ENCODE results near the gene QSOX2. TPM values are rescaled to one million over a fixed set of nuclear protein-coding genes. Genes with fewer than 3 reads are reported as not detected.

The QSOX2 gene
- total RNA-seq, 1 donor, result 12.7 TPM

GRCh38 chr9:136209232-136209631, 36.4 kb downstream of the QSOX2 start:
- peaks cover 8% of the 10 kb centered on the region for H3K36me3 ChIP-seq (ENCODE audit: insufficient read depth, low read length)
- peaks cover 27% of the 10 kb centered on the region for H4K20me1 ChIP-seq (ENCODE audit: insufficient read depth, low read length)
- H3K79me2 ChIP-seq (ENCODE audit: insufficient read depth, low read length), result no peaks in the 10 kb centered on the region
- TF ChIP-seq CTCF (IDR thresholded peaks at IDR 0.05; ENCODE audit: extremely low read depth, low read depth, low read length), result no peak
- no peaks in the 10 kb centered on the region for H3K9me3 ChIP-seq (ENCODE audit: low read depth, low read length)
- H3K4me2 ChIP-seq (ENCODE audit: insufficient read depth, low read length), result no peak overlapping the region
- peaks cover 6% of the 10 kb centered on the region for H3K27me3 ChIP-seq (ENCODE audit: insufficient read depth, low read length)
- no peaks in the 10 kb centered on the region for H3K4me1 ChIP-seq (ENCODE audit: insufficient read depth, low read length)
- H2AFZ ChIP-seq (ENCODE audit: low read length), result no peak overlapping the region
- no peak overlapping the region for H3K4me3 ChIP-seq (ENCODE audit: insufficient read depth, low read length)
- H3K27ac ChIP-seq (ENCODE audit: low read depth, low read length), result no peak overlapping the region
- DNase-seq (ENCODE audit: insufficient read length, low spot score, missing footprints), result no peak

GRCh38 chr9:136208675-136209074, 36.9 kb downstream of the QSOX2 start:
- Histone ChIP-seq H3K79me2 (ENCODE audit: insufficient read depth, low read length) (no peaks in the 10 kb centered on the region), H3K9me3 (ENCODE audit: low read depth, low read length) (no peaks in the 10 kb centered on the region), H4K20me1 (ENCODE audit: insufficient read depth, low read length) (peaks cover 32% of the 10 kb centered on the region), H2AFZ (ENCODE audit: low read length) (no peak overlapping the region), H3K4me3 (ENCODE audit: insufficient read depth, low read length) (no peak overlapping the region), H3K4me2 (ENCODE audit: insufficient read depth, low read length) (no peak overlapping the region), H3K27me3 (ENCODE audit: insufficient read depth, low read length) (peaks cover 11% of the 10 kb centered on the region), H3K36me3 (ENCODE audit: insufficient read depth, low read length) (peaks cover 2% of the 10 kb centered on the region), H3K4me1 (ENCODE audit: insufficient read depth, low read length) (no peaks in the 10 kb centered on the region), H3K27ac (ENCODE audit: low read depth, low read length) (no peak overlapping the region)
- DNase-seq (ENCODE audit: insufficient read length, low spot score, missing footprints), result peak; percentile 86
- no peak for TF ChIP-seq CTCF (IDR thresholded peaks at IDR 0.05; ENCODE audit: extremely low read depth, low read depth, low read length)

- Histone ChIP-seq H3K27ac (ENCODE audit: low read depth, low read length) (no peak overlapping the region), H3K4me3 (ENCODE audit: insufficient read depth, low read length) (no peak overlapping the region), H3K4me2 (ENCODE audit: insufficient read depth, low read length) (no peak overlapping the region), H3K79me2 (ENCODE audit: insufficient read depth, low read length) (no peaks in the 10 kb centered on the region), H2AFZ (ENCODE audit: low read length) (no peak overlapping the region), H3K36me3 (ENCODE audit: insufficient read depth, low read length) (no peaks in the 10 kb centered on the region), H4K20me1 (ENCODE audit: insufficient read depth, low read length) (peaks cover 35% of the 10 kb centered on the region), H3K9me3 (ENCODE audit: low read depth, low read length) (no peaks in the 10 kb centered on the region), H3K27me3 (ENCODE audit: insufficient read depth, low read length) (peaks cover 20% of the 10 kb centered on the region), H3K4me1 (ENCODE audit: insufficient read depth, low read length) (no peaks in the 10 kb centered on the region)
- no peak for TF ChIP-seq CTCF (IDR thresholded peaks at IDR 0.05; ENCODE audit: extremely low read depth, low read depth, low read length)
- DNase-seq (ENCODE audit: insufficient read length, low spot score, missing footprints), result no peak
These were observed 38.0 kb downstream of the QSOX2 start for GRCh38 chr9:136207616-136208015.

- Histone ChIP-seq H4K20me1 (ENCODE audit: insufficient read depth, low read length) (peaks cover 34% of the 10 kb centered on the region), H3K4me2 (ENCODE audit: insufficient read depth, low read length) (no peak overlapping the region), H3K4me1 (ENCODE audit: insufficient read depth, low read length) (no peaks in the 10 kb centered on the region), H3K27ac (ENCODE audit: low read depth, low read length) (no peak overlapping the region), H3K79me2 (ENCODE audit: insufficient read depth, low read length) (no peaks in the 10 kb centered on the region), H2AFZ (ENCODE audit: low read length) (no peak overlapping the region), H3K27me3 (ENCODE audit: insufficient read depth, low read length) (peaks cover 28% of the 10 kb centered on the region), H3K36me3 (ENCODE audit: insufficient read depth, low read length) (no peaks in the 10 kb centered on the region), H3K4me3 (ENCODE audit: insufficient read depth, low read length) (no peak overlapping the region), H3K9me3 (ENCODE audit: low read depth, low read length) (no peaks in the 10 kb centered on the region)
- peak; percentile 87 for DNase-seq (ENCODE audit: insufficient read length, low spot score, missing footprints)
- TF ChIP-seq CTCF (IDR thresholded peaks at IDR 0.05; ENCODE audit: extremely low read depth, low read depth, low read length), result no peak
These were observed 38.9 kb downstream of the QSOX2 start for GRCh38 chr9:136206602-136207275.
